PC-3 (cell line): Measurements from ENCODE around the gene UBAP2L. TPM values are rescaled to one million over a fixed set of nuclear protein-coding genes. Genes with fewer than 3 reads are reported as not detected.

Source experiments
- ATAC-seq: fragments of 200-7000 bp; cut with Tn5 transposase; 2 replicates; pipeline ENCODE4 v1.9.1; 2020; ENCODE audit warnings: mild to moderate bottlenecking, moderate library complexity
- BruUV-seq: library from RNA; stranded (reverse); fragments of 400-500 nt; replicated peaks from 2 replicates; lab custom pipeline; 2021; lab: Mats Ljungman, UMichigan
- CTCF ChIA-PET: fragments of 300-600 bp; sonication (Branson Sonifier 250); formaldehyde crosslinking; loops from one replicate; lab custom pipeline; 2022; ENCODE audit warnings: antibody characterized with exemption; lab: Charles Lee
- POLR2A ChIA-PET: fragments of 300-600 bp; sonication (Branson Sonifier 250); formaldehyde crosslinking; loops from one replicate; lab custom pipeline; 2022; ENCODE audit warnings: antibody characterized with exemption; ENCODE audit not compliant: unreplicated experiment; lab: Charles Lee
- DNase-seq: peaks from one replicate; pipeline ENCODE4 v3.0.0-alpha.2; 2015
- H2AFZ ChIP-seq: fragments of 300-600 bp; sonication (generic); 2 replicates; pipeline ENCODE4 v1.6.0; 2016; ENCODE audit warnings: antibody characterized with exemption, low read length
- H3F3A ChIP-seq: fragments of 300-600 bp; sonication (generic); one replicate; pipeline ENCODE4 v1.6.0; 2017; ENCODE audit warnings: antibody characterized with exemption, low read length, control low read depth, mild to moderate bottlenecking; ENCODE audit not compliant: unreplicated experiment
- H3K27ac ChIP-seq: fragments of 300-600 bp; sonication (generic); 2 replicates; pipeline ENCODE4 v1.5.1; 2016; ENCODE audit warnings: mild to moderate bottlenecking, low read length
- H3K27me3 ChIP-seq: fragments of 300-600 bp; sonication (generic); 2 replicates; pipeline ENCODE4 v1.6.1; 2016; ENCODE audit warnings: low read length, mixed read lengths
- H3K36me3 ChIP-seq: fragments of 300-600 bp; sonication (generic); 2 replicates; pipeline ENCODE4 v1.6.1; 2016; ENCODE audit warnings: low read depth, mixed run types, low read length, mixed read lengths
- H3K4me1 ChIP-seq: fragments of 300-600 bp; sonication (generic); 2 replicates; pipeline ENCODE4 v1.5.1; 2016; ENCODE audit warnings: low read length; ENCODE audit not compliant: insufficient read depth
- H3K4me2 ChIP-seq: fragments of 300-600 bp; sonication (generic); 2 replicates; pipeline ENCODE4 v1.6.0; 2016; ENCODE audit warnings: low read length
- H3K4me3 ChIP-seq: fragments of 300-600 bp; sonication (generic); 2 replicates; pipeline ENCODE4 v1.5.1; 2016; ENCODE audit warnings: mild to moderate bottlenecking, low read length, mixed read lengths
- H3K79me2 ChIP-seq: fragments of 300-600 bp; sonication (generic); 2 replicates; pipeline ENCODE4 v1.6.1; 2017; ENCODE audit warnings: low read length, mixed read lengths
- H3K9ac ChIP-seq: fragments of 300-600 bp; sonication (generic); 2 replicates; pipeline ENCODE4 v1.6.0; 2016; ENCODE audit warnings: mild to moderate bottlenecking, low read length
- H3K9me2 ChIP-seq: fragments of 300-600 bp; sonication (generic); replicated peaks from 2 replicates; pipeline ENCODE4 v1.6.1; 2016; ENCODE audit warnings: mixed run types, low read length, mixed read lengths
- H3K9me3 ChIP-seq: fragments of 300-600 bp; sonication (generic); 2 replicates; pipeline ENCODE4 v1.6.1; 2016; ENCODE audit warnings: low read length, mixed read lengths
- H4K20me1 ChIP-seq: fragments of 300-600 bp; sonication (generic); 2 replicates; pipeline ENCODE4 v1.6.1; 2016; ENCODE audit warnings: low read length, mixed read lengths
- CTCF ChIP-seq: fragments of 300-600 bp; sonication (generic); conservative IDR thresholded peaks from 2 replicates; pipeline ENCODE4 v1.5.1; 2017; ENCODE audit warnings: antibody characterized with exemption, low read depth, mild to moderate bottlenecking, low read length
- EZH2 ChIP-seq: fragments of 300-600 bp; sonication (generic); IDR thresholded peaks from one replicate; pipeline ENCODE4 v1.6.1; 2017; ENCODE audit warnings: antibody characterized with exemption, mild to moderate bottlenecking, low read length; ENCODE audit not compliant: unreplicated experiment
- EZH2phosphoT487 ChIP-seq: fragments of 300-600 bp; sonication (generic); IDR thresholded peaks from 2 replicates; pipeline ENCODE4 v1.6.1; 2018; ENCODE audit warnings: mild to moderate bottlenecking, antibody characterized with exemption, low read length, borderline replicate concordance
- intact Hi-C: fragments of 100-400 bp; cut with micrococcal nuclease; formaldehyde crosslinking; loops from 2 replicates; pipeline ENCODE4 v1.9.0; 2023
- total RNA-seq: library from RNA; depleted of rRNA; stranded (reverse); fragments of >200 nt; gene quantifications from 2 replicates; pipeline ENCODE4 v1.2.3, GENCODE V29; 2014

The UBAP2L gene
- total RNA-seq, 1 experiment from 2014 or later = 128 TPM

- no peak overlapping the region for H2AFZ ChIP-seq
- H3K27me3 ChIP-seq = no peaks in the 10 kb centered on the region
- peaks cover 32% of the 10 kb centered on the region for H3K79me2 ChIP-seq
- H3K4me1 ChIP-seq = no peaks in the 10 kb centered on the region
- no peak overlapping the region for H3K4me2 ChIP-seq
- CTCF ChIA-PET = no interaction called here
- BruUV-seq = no TSS peak
- no peaks in the 10 kb centered on the region for H3K9me2 ChIP-seq
- no peak for TF ChIP-seq CTCF
- no peak for TF ChIP-seq EZH2
- TF ChIP-seq EZH2phosphoT487 = no peak
- no peaks in the 10 kb centered on the region for H3K9me3 ChIP-seq
- intact Hi-C loops = no loop called here
- H3K27ac ChIP-seq = no peak overlapping the region
- no peak overlapping the region for H3K9ac ChIP-seq
- H4K20me1 ChIP-seq = 0 out of 2 replicates have a peak, but pooled peaks cover 4% of the 10 kb centered on the region
- ATAC-seq (no peak), DNase-seq (no peak)
- no peaks in the 10 kb centered on the region for H3F3A ChIP-seq
- POLR2A ChIA-PET = no interaction called here
- no peak overlapping the region for H3K4me3 ChIP-seq
- H3K36me3 ChIP-seq = peaks cover 80% of the 10 kb centered on the region
Observed at GRCh38 chr1:154236855-154237254, 16.1 kb downstream of the UBAP2L start.

GRCh38 chr1:154237435-154237834, 16.7 kb downstream of the UBAP2L start:
- DNase-seq = no peak
- no peak overlapping the region for H3K4me3 ChIP-seq
- peaks cover 32% of the 10 kb centered on the region for H3K79me2 ChIP-seq
- no peak overlapping the region for H2AFZ ChIP-seq
- no peak overlapping the region for H3K27ac ChIP-seq
- 0 out of 2 replicates have a peak, but pooled peaks cover 6% of the 10 kb centered on the region for H4K20me1 ChIP-seq
- no peaks in the 10 kb centered on the region for H3K9me3 ChIP-seq
- ChIA-PET POLR2A (no interaction called here), CTCF (no interaction called here)
- ATAC-seq = no peak
- no peaks in the 10 kb centered on the region for H3K27me3 ChIP-seq
- intact Hi-C loops = no loop called here
- no TSS peak for BruUV-seq
- peaks cover 82% of the 10 kb centered on the region for H3K36me3 ChIP-seq
- H3K9me2 ChIP-seq = no peaks in the 10 kb centered on the region
- no peak overlapping the region for H3K4me2 ChIP-seq
- no peak overlapping the region for H3K9ac ChIP-seq
- no peaks in the 10 kb centered on the region for H3K4me1 ChIP-seq
- no peak for TF ChIP-seq EZH2
- no peak for TF ChIP-seq EZH2phosphoT487
- no peak for TF ChIP-seq CTCF
- no peaks in the 10 kb centered on the region for H3F3A ChIP-seq

GRCh38 chr1:154237880-154238506, 17.2 kb downstream of the UBAP2L start:
- Histone ChIP-seq H3K4me3 (no peak overlapping the region), H3K4me1 (no peaks in the 10 kb centered on the region), H3K27ac (no peak overlapping the region), H3K4me2 (no peak overlapping the region), H3K27me3 (no peaks in the 10 kb centered on the region), H3K79me2 (peaks cover 32% of the 10 kb centered on the region), H3K36me3 (peaks cover 85% of the 10 kb centered on the region), H3K9me2 (no peaks in the 10 kb centered on the region), H3K9me3 (no peaks in the 10 kb centered on the region), H4K20me1 (0 out of 2 replicates have a peak, but pooled peaks cover 6% of the 10 kb centered on the region), H3F3A (no peaks in the 10 kb centered on the region), H3K9ac (no peak overlapping the region), H2AFZ (no peak overlapping the region)
- intact Hi-C loops = no loop called here
- TSS peak; percentile 4 for BruUV-seq
- ATAC-seq (no peak), DNase-seq (no peak)
- ChIA-PET POLR2A (no interaction called here), CTCF (interaction anchor here (0.5 kb wide), 1 partner anchor 36 kb away, joined by 3 read pairs; no protein-coding TSS in a partner anchor)
- TF ChIP-seq CTCF (no peak), EZH2phosphoT487 (no peak), EZH2 (no peak)
